Measurements from ENCODE around the gene MBD3. TPM values are rescaled to one million over a fixed set of nuclear protein-coding genes. Genes with fewer than 3 reads are reported as not detected.

The MBD3 gene
- total RNA-seq, 1 donor = 78.5 TPM

DNA sequence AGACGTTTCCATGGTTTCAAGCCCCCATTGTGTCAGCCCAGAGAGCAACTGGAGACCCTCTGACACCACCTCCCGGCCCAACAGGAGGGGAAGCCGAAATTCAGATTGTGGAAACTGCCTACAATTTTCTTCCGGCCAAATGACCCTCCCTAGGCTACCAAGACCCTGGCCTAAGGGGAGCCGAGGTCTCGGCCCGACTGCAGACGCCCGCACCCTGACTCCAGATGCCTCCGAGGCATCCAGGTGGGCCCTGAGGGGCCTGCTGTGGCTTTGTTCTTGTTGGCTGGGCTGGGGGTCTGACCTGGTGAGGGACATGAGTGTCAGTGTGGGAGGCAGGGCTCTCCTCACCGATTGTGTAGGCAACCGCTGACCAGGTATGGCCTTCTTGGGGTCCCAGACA is 34.1 kb downstream of the MBD3 start:
- peaks cover 36% of the 10 kb centered on the region for H3K79me2 ChIP-seq (ENCODE audit: insufficient read depth, low read length)
- H3K4me2 ChIP-seq (ENCODE audit: insufficient read depth, low read length) = no peak overlapping the region
- TF ChIP-seq, protein P1, sequence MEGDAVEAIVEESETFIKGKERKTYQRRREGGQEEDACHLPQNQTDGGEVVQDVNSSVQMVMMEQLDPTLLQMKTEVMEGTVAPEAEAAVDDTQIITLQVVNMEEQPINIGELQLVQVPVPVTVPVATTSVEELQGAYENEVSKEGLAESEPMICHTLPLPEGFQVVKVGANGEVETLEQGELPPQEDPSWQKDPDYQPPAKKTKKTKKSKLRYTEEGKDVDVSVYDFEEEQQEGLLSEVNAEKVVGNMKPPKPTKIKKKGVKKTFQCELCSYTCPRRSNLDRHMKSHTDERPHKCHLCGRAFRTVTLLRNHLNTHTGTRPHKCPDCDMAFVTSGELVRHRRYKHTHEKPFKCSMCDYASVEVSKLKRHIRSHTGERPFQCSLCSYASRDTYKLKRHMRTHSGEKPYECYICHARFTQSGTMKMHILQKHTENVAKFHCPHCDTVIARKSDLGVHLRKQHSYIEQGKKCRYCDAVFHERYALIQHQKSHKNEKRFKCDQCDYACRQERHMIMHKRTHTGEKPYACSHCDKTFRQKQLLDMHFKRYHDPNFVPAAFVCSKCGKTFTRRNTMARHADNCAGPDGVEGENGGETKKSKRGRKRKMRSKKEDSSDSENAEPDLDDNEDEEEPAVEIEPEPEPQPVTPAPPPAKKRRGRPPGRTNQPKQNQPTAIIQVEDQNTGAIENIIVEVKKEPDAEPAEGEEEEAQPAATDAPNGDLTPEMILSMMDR (IDR thresholded peaks at IDR 0.05; ENCODE audit: extremely low read depth, low read depth, low read length) = no peak
- no peaks in the 10 kb centered on the region for H3K4me1 ChIP-seq (ENCODE audit: insufficient read depth, low read length)
- no peak overlapping the region for H3K27ac ChIP-seq (ENCODE audit: low read depth, low read length)
- DNase-seq (ENCODE audit: insufficient read length, low spot score, missing footprints) = no peak
- H3K9me3 ChIP-seq (ENCODE audit: low read depth, low read length) = no peaks in the 10 kb centered on the region
- no peaks in the 10 kb centered on the region for H3K27me3 ChIP-seq (ENCODE audit: insufficient read depth, low read length)
- no peaks in the 10 kb centered on the region for H3K36me3 ChIP-seq (ENCODE audit: insufficient read depth, low read length)
- no peak overlapping the region for H2AFZ ChIP-seq (ENCODE audit: low read length)
- no peak overlapping the region for H3K4me3 ChIP-seq (ENCODE audit: insufficient read depth, low read length)
- peaks cover 39% of the 10 kb centered on the region for H4K20me1 ChIP-seq (ENCODE audit: insufficient read depth, low read length)

DNA sequence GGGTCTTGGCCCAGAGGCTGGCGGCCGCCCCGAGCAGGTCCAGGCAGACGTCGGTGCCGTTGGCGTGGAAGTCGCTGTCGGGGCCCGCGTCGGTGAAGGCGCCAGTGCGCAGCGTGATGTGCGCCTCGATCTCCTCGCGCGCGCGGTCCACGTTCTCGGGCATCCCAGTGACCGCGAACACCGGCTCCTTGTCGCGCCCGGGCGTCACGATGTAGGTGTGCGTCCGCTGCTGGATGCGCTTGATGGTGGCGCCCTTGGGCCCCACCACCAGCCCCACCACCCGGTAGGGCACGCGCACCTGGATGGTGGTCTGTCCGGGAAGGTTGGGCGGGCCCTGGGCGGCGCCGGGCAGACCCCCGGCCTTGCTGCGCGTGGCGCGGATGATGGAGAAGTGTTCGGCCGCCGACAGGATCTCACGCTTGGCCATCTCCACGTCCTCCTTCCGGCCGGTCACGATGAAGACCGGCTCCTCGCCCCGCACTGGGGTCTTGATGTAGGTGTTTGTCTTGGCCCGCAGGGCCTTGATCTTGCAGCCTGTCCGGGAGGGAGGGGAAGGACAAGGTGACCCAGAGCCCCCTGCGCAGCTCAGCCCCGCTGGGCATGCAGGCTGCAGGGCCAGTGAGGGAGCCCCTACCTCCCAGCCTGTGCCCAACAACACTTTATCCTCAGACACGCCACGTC is 36.1 kb downstream of the MBD3 start:
- TF ChIP-seq, protein P1 (IDR thresholded peaks at IDR 0.05; ENCODE audit: extremely low read depth, low read depth, low read length) = no peak
- no peak overlapping the region for H3K27ac ChIP-seq (ENCODE audit: low read depth, low read length)
- H3K36me3 ChIP-seq (ENCODE audit: insufficient read depth, low read length) = no peaks in the 10 kb centered on the region
- H4K20me1 ChIP-seq (ENCODE audit: insufficient read depth, low read length) = peaks cover 32% of the 10 kb centered on the region
- no peak overlapping the region for H3K4me3 ChIP-seq (ENCODE audit: insufficient read depth, low read length)
- H3K79me2 ChIP-seq (ENCODE audit: insufficient read depth, low read length) = peaks cover 22% of the 10 kb centered on the region
- H3K4me1 ChIP-seq (ENCODE audit: insufficient read depth, low read length) = no peaks in the 10 kb centered on the region
- H2AFZ ChIP-seq (ENCODE audit: low read length) = no peak overlapping the region
- no peaks in the 10 kb centered on the region for H3K9me3 ChIP-seq (ENCODE audit: low read depth, low read length)
- peak; percentile 56 for DNase-seq (ENCODE audit: insufficient read length, low spot score, missing footprints)
- H3K27me3 ChIP-seq (ENCODE audit: insufficient read depth, low read length) = no peaks in the 10 kb centered on the region
- H3K4me2 ChIP-seq (ENCODE audit: insufficient read depth, low read length) = no peak overlapping the region

DNA sequence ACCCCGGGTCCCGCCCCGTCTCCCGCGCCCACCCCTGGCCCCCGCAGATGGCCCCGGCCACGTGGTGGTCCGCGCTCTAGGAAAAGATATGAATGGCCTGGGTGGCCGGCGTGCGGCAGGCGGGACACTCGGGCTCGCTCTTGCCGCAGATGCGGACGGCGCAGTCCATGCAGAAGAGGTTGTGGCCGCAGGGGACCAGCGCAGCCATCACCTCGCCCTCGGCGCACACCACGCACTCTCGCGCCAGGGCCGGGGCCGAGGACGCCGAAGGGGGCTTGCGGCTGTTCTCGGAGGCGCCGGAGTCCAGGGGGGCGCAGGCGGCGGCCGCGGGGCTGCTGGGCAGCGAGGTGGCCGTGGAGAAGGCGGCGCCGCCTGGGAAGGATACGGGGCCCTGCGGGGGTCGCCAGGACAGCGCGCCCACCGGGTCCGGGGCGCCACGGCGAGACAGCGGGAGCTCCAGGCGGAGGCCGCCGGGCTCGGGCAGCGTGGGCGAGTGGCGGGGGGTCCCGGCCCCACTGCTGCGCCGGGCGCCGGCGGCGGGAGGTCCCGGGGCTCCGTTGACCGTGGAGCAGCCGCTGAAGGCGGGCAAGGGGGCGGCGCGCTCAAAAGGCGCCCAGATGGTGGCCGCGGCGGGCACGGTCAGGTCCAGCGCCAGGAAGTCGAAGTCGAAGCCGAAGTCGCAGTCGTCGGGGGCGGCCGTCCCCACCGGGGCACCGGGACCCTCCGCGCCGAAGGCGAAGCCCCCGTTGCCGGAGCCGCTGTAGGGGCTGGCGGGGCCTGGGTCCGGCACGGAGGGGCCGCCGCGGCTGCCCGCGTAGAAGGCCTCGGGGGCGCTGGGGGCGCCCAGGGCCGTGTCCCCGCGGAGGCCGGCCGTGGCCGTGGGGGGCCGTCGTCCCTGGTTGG is 36.9 kb downstream of the MBD3 start:
- Histone ChIP-seq H3K4me3 (ENCODE audit: insufficient read depth, low read length) (no peak overlapping the region), H3K36me3 (ENCODE audit: insufficient read depth, low read length) (no peaks in the 10 kb centered on the region), H2AFZ (ENCODE audit: low read length) (no peak overlapping the region), H3K9me3 (ENCODE audit: low read depth, low read length) (no peaks in the 10 kb centered on the region), H3K79me2 (ENCODE audit: insufficient read depth, low read length) (peaks cover 14% of the 10 kb centered on the region), H3K4me2 (ENCODE audit: insufficient read depth, low read length) (no peak overlapping the region), H3K4me1 (ENCODE audit: insufficient read depth, low read length) (no peaks in the 10 kb centered on the region), H4K20me1 (ENCODE audit: insufficient read depth, low read length) (peaks cover 25% of the 10 kb centered on the region), H3K27me3 (ENCODE audit: insufficient read depth, low read length) (no peaks in the 10 kb centered on the region), H3K27ac (ENCODE audit: low read depth, low read length) (no peak overlapping the region)
- TF ChIP-seq, protein P1 (IDR thresholded peaks at IDR 0.05; ENCODE audit: extremely low read depth, low read depth, low read length) = no peak
- DNase-seq (ENCODE audit: insufficient read length, low spot score, missing footprints) = no peak

GRCh38 chr19:1554968-1555367 is 37.7 kb downstream of the MBD3 start:
- Histone ChIP-seq H3K27me3 (ENCODE audit: insufficient read depth, low read length) (no peaks in the 10 kb centered on the region), H4K20me1 (ENCODE audit: insufficient read depth, low read length) (peaks cover 17% of the 10 kb centered on the region), H3K4me1 (ENCODE audit: insufficient read depth, low read length) (no peaks in the 10 kb centered on the region), H3K4me3 (ENCODE audit: insufficient read depth, low read length) (no peak overlapping the region), H3K4me2 (ENCODE audit: insufficient read depth, low read length) (no peak overlapping the region), H3K27ac (ENCODE audit: low read depth, low read length) (no peak overlapping the region), H3K9me3 (ENCODE audit: low read depth, low read length) (no peaks in the 10 kb centered on the region), H3K36me3 (ENCODE audit: insufficient read depth, low read length) (no peaks in the 10 kb centered on the region), H3K79me2 (ENCODE audit: insufficient read depth, low read length) (peaks cover 7% of the 10 kb centered on the region), H2AFZ (ENCODE audit: low read length) (no peak overlapping the region)
- DNase-seq (ENCODE audit: insufficient read length, low spot score, missing footprints) = no peak
- TF ChIP-seq, protein P1 (IDR thresholded peaks at IDR 0.05; ENCODE audit: extremely low read depth, low read depth, low read length) = no peak
